GM12891 (cell line): ENCODE data around the gene PPP4R1. TPM values are rescaled to one million over a fixed set of nuclear protein-coding genes. Genes with fewer than 3 reads are reported as not detected.

Experiments used
- DNase-seq: peaks from one replicate; pipeline ENCODE4 v3.0.0; 2011; ENCODE audit warnings: low spot score; ENCODE audit not compliant: insufficient read length
- FAIRE-seq: peaks from 2 replicates; lab custom pipeline; 2011; peaks lifted over from hg19 to GRCh38; lab: Jason Lieb, UNC
- PAX5 ChIP-seq: IDR thresholded peaks from 2 replicates; pipeline ENCODE4 v1.6.1; 2011; ENCODE audit warnings: low read length, moderate library complexity, mild to moderate bottlenecking; ENCODE audit not compliant: insufficient read depth, severe bottlenecking
- POLR2A ChIP-seq: IDR thresholded peaks from 2 replicates; pipeline ENCODE4 v1.6.1; 2011; ENCODE audit warnings: low read depth, low read length, control low read depth
- POLR2AphosphoS5 ChIP-seq: IDR thresholded peaks from 2 replicates; pipeline ENCODE4 v1.6.1; 2011; ENCODE audit warnings: low read depth, low read length, control low read depth
- POU2F2 ChIP-seq: IDR thresholded peaks from 2 replicates; pipeline ENCODE4 v1.6.1; 2011; ENCODE audit warnings: low read depth, mild to moderate bottlenecking, control low read depth, low read length, moderate library complexity
- SPI1 ChIP-seq: IDR thresholded peaks from 2 replicates; pipeline ENCODE4 v1.6.1; 2011; ENCODE audit warnings: low read depth, low read length, control low read depth
- TAF1 ChIP-seq: IDR thresholded peaks from 2 replicates; pipeline ENCODE4 v1.6.1; 2011; ENCODE audit warnings: low read depth, low read length, control low read depth
- polyA plus RNA-seq: library from polyadenylated mRNA; unstranded; fragments of >200 nt; gene quantifications from one replicate; pipeline ENCODE4 v1.2.1, GENCODE V29; 2012; ENCODE audit warnings: low read depth, missing spikeins, inconsistent platforms; ENCODE audit not compliant: missing spikeins

PPP4R1 gene, protein sequence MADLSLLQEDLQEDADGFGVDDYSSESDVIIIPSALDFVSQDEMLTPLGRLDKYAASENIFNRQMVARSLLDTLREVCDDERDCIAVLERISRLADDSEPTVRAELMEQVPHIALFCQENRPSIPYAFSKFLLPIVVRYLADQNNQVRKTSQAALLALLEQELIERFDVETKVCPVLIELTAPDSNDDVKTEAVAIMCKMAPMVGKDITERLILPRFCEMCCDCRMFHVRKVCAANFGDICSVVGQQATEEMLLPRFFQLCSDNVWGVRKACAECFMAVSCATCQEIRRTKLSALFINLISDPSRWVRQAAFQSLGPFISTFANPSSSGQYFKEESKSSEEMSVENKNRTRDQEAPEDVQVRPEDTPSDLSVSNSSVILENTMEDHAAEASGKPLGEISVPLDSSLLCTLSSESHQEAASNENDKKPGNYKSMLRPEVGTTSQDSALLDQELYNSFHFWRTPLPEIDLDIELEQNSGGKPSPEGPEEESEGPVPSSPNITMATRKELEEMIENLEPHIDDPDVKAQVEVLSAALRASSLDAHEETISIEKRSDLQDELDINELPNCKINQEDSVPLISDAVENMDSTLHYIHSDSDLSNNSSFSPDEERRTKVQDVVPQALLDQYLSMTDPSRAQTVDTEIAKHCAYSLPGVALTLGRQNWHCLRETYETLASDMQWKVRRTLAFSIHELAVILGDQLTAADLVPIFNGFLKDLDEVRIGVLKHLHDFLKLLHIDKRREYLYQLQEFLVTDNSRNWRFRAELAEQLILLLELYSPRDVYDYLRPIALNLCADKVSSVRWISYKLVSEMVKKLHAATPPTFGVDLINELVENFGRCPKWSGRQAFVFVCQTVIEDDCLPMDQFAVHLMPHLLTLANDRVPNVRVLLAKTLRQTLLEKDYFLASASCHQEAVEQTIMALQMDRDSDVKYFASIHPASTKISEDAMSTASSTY
- 14.3 TPM for polyA plus RNA-seq

DNA sequence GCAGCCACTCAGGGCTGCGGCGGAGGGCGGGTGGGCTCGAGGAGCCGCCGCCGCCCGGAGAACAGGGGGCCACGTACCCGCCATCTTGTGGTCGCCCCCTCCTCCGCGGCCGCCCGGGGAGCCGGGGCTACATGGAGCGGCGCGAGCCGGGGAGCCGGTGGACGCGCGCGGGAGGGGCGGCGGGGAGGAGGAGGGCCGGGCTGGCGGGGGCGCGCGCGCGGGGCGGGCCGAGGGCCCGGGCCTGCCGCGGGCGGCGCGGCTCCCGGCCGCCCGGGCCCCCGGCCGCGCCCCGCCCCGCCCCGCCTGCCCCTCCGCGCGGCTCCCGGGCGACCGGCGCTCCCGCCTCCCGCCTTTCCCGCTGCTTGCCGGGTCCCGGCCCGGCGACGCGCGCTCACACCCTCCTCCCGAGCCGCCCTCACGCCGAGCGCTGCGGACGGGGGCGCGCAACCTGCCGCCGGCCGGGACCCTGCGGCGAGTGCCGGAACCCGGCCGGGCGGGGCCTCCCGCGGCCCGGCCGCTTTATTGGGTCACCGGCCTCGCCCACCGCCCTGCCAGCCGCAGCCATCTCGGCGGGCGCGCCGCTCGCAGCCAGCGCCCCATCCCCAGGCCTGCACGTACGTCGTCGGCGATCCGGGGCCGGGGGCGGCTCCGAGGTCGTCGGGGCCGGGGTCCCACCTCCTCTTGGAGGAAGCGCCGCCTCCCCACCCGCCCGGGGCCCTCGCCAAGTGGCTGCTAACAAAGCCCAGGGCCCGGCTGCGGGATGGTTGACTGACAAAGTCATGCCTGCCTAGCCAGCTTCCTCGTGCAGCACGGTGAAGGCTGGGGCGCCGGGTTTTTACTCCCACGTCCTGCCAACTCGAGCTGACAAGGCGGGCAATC lies at the start of gene PPP4R1:
Gene PPP4R1, minus strand, starts transcription at position 159 of the 879 bp plus-strand sequence. Its CDS starts 75 bp downstream, at position 84.
- no peak for TF ChIP-seq TAF1
- no peak for TF ChIP-seq SPI1
- no peak for TF ChIP-seq POLR2A
- TF ChIP-seq POU2F2, result no peak
- no peak for TF ChIP-seq POLR2AphosphoS5
- no peak for TF ChIP-seq PAX5
- DNase-seq, result peak; percentile 58
- peak; percentile 35 for FAIRE-seq

DNA sequence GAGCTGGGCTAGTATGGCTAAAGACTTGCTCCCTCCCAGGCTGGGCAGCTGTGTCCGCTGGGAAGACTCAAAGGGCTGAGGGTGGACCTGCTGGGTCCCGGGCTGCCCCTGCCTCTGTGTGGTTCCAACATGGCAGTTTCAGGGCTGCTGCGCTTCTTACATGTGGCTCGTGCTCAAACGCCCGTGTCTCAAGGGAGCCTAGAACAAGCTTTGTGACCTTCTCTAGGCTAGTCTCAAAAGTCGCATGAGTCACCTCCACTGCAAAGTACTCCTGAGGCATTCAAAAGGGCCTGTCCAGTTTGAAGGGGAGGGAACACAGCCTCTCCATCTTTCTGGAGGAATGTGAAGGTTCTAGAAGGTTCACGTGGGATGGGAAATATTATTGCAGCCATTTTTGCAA lies 49.0 kb upstream of the PPP4R1 start:
- FAIRE-seq, result no peak
- no peak for TF ChIP-seq TAF1
- TF ChIP-seq PAX5, result no peak
- no peak for TF ChIP-seq SPI1
- no peak for TF ChIP-seq POU2F2
- TF ChIP-seq POLR2A, result no peak
- no peak for TF ChIP-seq POLR2AphosphoS5

DNA sequence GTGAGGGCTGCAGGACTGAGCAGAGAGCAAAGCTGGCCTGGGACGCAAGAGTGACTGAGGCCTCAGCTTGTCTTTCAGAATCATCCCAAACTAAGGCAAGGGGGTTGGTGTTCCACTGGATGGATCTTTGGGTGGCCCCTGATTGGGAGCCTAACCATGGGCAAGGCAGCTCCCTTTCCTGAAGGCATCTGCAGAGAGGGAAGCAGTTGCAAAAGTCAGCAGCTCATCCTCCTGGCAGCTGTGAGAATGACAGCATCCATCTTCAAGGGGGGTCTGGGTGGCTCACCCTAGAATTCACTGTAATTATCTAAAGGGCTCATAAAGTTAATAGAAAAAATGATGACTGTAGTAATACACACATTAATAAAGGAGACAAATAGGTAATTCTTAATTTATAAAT lies 47.2 kb upstream of the PPP4R1 start:
- no peak for TF ChIP-seq PAX5
- TF ChIP-seq POU2F2, result no peak
- no peak for TF ChIP-seq SPI1
- no peak for TF ChIP-seq POLR2A
- no peak for DNase-seq
- no peak for FAIRE-seq

More for the DNA sequence above, 49.0 kb upstream of the PPP4R1 start:
- DNase-seq, result no peak

DNA sequence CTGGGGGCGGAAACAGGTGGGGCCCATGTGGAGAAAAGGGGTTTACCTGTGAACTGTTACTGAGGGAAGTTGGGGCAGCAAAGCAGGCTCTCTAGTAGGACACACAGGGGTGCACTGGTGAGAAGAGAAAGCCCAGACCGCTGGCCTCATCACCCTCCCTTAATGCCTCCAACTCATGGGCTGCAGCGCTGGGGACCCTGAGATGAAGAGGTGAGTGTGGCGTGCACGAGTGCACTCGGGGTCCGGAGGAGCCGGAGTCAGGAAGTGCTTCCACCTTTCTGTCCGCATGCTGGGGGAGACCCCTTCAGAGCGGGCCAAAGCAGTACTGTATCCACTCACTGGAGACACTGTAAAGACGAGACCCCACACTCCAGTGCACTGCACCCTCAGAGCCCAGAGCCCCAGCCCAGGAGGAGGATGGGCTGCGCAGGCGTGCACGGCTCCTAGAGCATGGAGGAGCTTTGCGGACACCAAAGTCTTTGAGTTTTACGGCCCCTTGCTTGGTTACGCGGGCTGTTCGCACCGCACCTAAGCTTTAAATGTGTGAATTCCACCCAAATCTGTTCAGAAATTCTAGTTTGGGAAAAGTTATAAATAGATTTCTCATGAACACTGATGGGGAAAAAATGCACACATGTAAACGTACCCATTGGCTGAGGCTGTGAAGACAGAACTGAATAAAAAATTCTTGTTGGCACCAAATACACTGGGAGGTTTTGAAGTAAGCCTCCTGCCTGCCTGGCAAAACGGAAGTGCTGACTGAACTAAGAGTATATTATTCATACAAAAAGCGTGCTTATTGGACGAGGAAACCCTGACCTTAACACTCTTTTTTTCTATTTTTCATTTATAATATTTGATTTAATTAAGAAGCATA lies 45.4 kb upstream of the PPP4R1 start:
- TF ChIP-seq PAX5 (no peak), POU2F2 (no peak), SPI1 (no peak), TAF1 (no peak), POLR2A (no peak), POLR2AphosphoS5 (no peak)
- DNase-seq (no peak), FAIRE-seq (no peak)

DNA sequence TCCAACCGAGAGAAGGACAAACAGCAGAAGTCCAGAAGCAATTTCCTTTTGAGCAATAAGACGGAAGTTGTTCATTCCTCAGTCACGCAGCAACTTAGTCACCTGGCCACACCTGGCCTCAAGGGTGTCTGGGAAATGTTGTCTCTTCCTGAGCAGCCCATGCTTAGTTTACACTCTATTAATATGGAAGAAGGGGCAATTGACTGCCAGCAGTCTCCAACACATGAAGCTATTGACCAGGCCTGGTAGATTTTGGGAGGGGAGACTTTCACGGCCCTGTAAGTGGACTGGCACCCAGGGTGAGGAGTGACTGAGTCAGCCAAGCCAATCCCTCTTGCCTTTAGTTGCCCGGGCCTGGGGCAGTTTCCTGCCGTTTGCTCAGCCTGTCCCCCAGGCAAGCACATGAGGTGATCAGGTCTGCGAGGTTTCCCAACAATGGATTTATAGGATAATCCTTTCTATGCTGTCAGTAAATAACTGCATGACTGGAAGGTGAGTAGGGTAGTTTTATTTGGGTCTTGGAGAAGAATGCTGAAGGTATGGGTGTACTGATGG lies 43.8 kb upstream of the PPP4R1 start:
- FAIRE-seq (no peak), DNase-seq (no peak)
- TF ChIP-seq POU2F2 (no peak), POLR2A (no peak)

DNA sequence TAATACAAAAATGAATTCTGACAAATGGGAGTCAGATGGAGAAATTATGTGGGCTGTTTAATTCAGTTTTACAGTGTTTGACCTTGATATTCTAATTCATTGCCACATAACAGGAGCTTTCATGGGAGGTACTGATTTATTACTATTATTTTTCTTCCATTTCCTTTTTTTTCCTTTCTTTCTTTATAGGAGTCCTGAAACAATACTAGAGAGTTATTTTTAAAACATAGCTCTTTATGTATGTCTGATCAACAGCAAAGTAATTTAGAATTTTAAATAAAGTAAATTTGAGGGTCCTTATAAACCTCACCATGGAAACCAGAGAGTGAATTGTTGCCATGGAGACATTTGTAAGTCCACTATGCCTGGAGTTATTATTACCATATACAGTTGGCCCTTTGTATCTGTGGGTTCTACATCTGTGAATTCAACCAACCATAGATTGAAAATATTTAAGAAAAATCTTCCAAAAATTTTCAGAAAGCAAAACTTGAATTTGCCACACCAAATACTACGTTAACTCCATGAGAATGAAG lies 40.9 kb upstream of the PPP4R1 start:
- TF ChIP-seq POU2F2 (no peak), POLR2AphosphoS5 (no peak), POLR2A (no peak), SPI1 (no peak), TAF1 (no peak), PAX5 (no peak)
- no peak for DNase-seq
- FAIRE-seq, result no peak

DNA sequence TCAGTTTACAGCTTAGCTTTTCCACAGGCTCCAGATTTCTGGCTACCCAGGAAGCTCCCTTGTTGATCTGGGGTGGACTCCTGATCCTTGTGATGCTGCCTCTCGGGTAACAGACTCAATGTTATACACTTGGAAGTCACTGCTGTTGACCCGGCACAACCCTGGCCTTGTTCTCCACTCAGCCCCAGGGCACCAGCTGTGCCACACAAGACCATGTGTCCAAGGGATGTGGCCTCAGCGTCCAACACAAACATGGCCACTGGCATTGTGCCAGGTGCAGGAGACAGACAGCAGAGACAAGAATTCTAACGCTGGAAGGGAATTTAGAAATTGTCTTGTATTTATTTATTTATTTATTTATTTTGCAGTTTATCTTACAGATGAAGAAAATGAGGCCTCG lies 39.0 kb upstream of the PPP4R1 start:
- FAIRE-seq (no peak), DNase-seq (no peak)

DNA sequence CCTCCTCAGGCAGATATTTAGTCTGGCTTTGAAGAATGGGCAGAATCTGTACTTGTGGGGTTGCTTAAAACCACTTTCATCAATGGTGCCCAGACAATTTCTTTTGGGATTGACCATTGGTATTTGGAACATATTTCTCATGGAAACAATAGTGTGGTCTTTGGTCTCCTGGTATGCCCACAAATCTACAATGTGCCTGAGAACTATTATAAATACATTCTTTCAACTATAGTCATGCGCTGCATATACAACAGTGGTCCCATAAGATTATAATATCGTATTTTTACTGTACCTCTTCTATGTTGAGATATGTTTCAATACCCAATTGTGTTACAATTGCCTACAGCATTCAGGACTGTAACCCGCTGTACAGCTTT lies 34.8 kb upstream of the PPP4R1 start:
- no peak for DNase-seq
- TF ChIP-seq SPI1, result no peak
- no peak for TF ChIP-seq POLR2A
- TF ChIP-seq TAF1, result no peak
- TF ChIP-seq POU2F2, result no peak
- TF ChIP-seq POLR2AphosphoS5, result no peak
- TF ChIP-seq PAX5, result no peak
- FAIRE-seq, result no peak

More for the DNA sequence above, 39.0 kb upstream of the PPP4R1 start:
- TF ChIP-seq TAF1 (no peak), POU2F2 (no peak), POLR2AphosphoS5 (no peak), SPI1 (no peak), PAX5 (no peak), POLR2A (no peak)
